ENCODE measurements around the gene CYP26A1.

- TF ChIP-seq CTCF (IDR thresholded peaks at IDR 0.05; ENCODE audit: low read depth, low read length, missing input control), result peak; percentile 53
- TF ChIP-seq MAX (IDR thresholded peaks at IDR 0.05), result no peak
Measured at GRCh38 chr10:93039721-93040120, 34.0 kb upstream of the CYP26A1 start.

Data from liver (tissue), 2 donors.